Measurements from ENCODE around the gene ALDH16A1.

- TF ChIP-seq CTCF (IDR thresholded peaks at IDR 0.05 in 4 of 5, conservative IDR thresholded peaks at IDR 0.05 in 1 of 5) (no peak), POLR2A (IDR thresholded peaks at IDR 0.05) (no peak)
These were observed 12.4 kb upstream of the ALDH16A1 start for GRCh38 chr19:49440439-49441209.

All from gastrocnemius medialis (tissue), 4 donors.